GM12874 (cell line): Measurements from ENCODE around the gene GAL3ST3.

Experiments used
- CTCF ChIP-seq: IDR thresholded peaks from 2 replicates; pipeline ENCODE4 v1.5.1; 2011; ENCODE audit warnings: low read depth, mild to moderate bottlenecking, control low read depth, low read length, moderate library complexity; ENCODE audit not compliant: insufficient read depth

GAL3ST3 gene

GRCh38 chr11:66059966-66060680 lies 11.2 kb upstream of the GAL3ST3 start:
- no peak for TF ChIP-seq CTCF

GRCh38 chr11:66056501-66056900 lies 7.5 kb upstream of the GAL3ST3 start:
- TF ChIP-seq CTCF: no peak

GRCh38 chr11:66055021-66055420 lies 6.1 kb upstream of the GAL3ST3 start:
- TF ChIP-seq CTCF: no peak

GRCh38 chr11:66052664-66052982 lies 3.7 kb upstream of the GAL3ST3 start:
- no peak for TF ChIP-seq CTCF

GRCh38 chr11:66051766-66052663 lies 3.1 kb upstream of the GAL3ST3 start, which contains the start of gene SF3B2:
SF3B2 (plus strand) TSS chr11:66052364; CDS start chr11:66052385, 21 bp downstream.
- TF ChIP-seq CTCF: no peak

- no peak for TF ChIP-seq CTCF
Observed at GRCh38 chr11:66051371-66051765, 2.4 kb upstream of the GAL3ST3 start.

- no peak for TF ChIP-seq CTCF
Observed at GRCh38 chr11:66050581-66051231, 1.7 kb upstream of the GAL3ST3 start.
